Skeletal muscle tissue (tissue), 4 donors: Measurements from ENCODE around the gene RPS27L. TPM values are rescaled to one million over a fixed set of nuclear protein-coding genes. Genes with fewer than 3 reads are reported as not detected.

ENCODE experiments used
- H3K27ac ChIP-seq: one replicate; pipeline ENCODE4 v1.7.0; 2013; ENCODE audit warnings: mild to moderate bottlenecking, low read depth, low read length, inconsistent platforms
- H3K27me3 ChIP-seq, 3 donors: one replicate each; pipeline ENCODE4 v1.7.0; 2013; ENCODE audit warnings: low read length in 3 of 3; ENCODE audit not compliant: control insufficient read depth in 3 of 3, insufficient read depth in 3 of 3
- H3K36me3 ChIP-seq, 3 donors: one replicate each; pipeline ENCODE4 v1.7.0; 2013; ENCODE audit warnings: low read length in 3 of 3; ENCODE audit not compliant: control insufficient read depth in 3 of 3, insufficient read depth in 3 of 3
- H3K4me1 ChIP-seq, 3 donors: one replicate each; pipeline ENCODE4 v1.7.0; 2013; ENCODE audit warnings: low read length in 3 of 3, mild to moderate bottlenecking in 3 of 3; ENCODE audit not compliant: control insufficient read depth in 3 of 3, insufficient read depth in 3 of 3
- H3K4me3 ChIP-seq, 3 donors: one replicate each; pipeline ENCODE4 v1.7.0; 2013; ENCODE audit warnings: low read length in 3 of 3
- H3K9ac ChIP-seq, 3 donors: one replicate each; pipeline ENCODE4 v1.7.0; 2013; ENCODE audit warnings: low read length in 3 of 3, mild to moderate bottlenecking in 3 of 3, moderate library complexity in 2 of 3, low read depth in 1 of 3
- H3K9me3 ChIP-seq, 3 donors: one replicate each; pipeline ENCODE4 v1.7.0; 2013; ENCODE audit warnings: low read length in 3 of 3; ENCODE audit not compliant: control insufficient read depth in 3 of 3
- total RNA-seq: library from RNA; depleted of rRNA; stranded (reverse); fragments of >200 nt; gene quantifications from one replicate; pipeline ENCODE4 v1.2.3, GENCODE V29; 2014
- donor health status: Osteomylitis.

Gene RPS27L
- total RNA-seq, 1 donor from 2014 or later, result 25.1 TPM

DNA sequence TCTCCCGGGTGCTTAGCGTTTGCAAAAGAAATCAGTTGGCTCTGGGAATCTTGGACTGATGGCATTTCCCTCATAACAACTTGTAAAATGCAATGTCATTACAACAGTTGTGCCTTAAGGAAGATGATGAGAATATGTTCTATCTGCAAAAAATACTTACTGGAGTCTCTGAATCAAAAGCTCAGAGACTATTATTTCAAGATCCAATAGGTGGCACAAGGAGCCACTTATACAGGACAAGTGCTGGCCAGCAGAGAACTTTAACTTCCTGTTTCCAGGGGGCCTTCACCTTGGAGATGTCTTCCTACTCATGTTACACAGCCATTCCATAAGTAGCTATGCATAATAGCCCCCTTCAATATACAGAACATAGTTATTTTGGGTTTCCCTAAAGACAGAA is 8.9 kb upstream of the RPS27L start:
- H3K9me3 ChIP-seq, result no peaks in the 10 kb centered on the region
- peaks cover 11 to 19% (median 12%) of the 10 kb centered on the region in 3 donors for H3K4me1 ChIP-seq
- no peaks in the 10 kb centered on the region for H3K36me3 ChIP-seq
- no peak overlapping the region for H3K9ac ChIP-seq
- H3K27me3 ChIP-seq, result no peaks in the 10 kb centered on the region
- no peak overlapping the region for H3K4me3 ChIP-seq
- no peak overlapping the region for H3K27ac ChIP-seq

DNA sequence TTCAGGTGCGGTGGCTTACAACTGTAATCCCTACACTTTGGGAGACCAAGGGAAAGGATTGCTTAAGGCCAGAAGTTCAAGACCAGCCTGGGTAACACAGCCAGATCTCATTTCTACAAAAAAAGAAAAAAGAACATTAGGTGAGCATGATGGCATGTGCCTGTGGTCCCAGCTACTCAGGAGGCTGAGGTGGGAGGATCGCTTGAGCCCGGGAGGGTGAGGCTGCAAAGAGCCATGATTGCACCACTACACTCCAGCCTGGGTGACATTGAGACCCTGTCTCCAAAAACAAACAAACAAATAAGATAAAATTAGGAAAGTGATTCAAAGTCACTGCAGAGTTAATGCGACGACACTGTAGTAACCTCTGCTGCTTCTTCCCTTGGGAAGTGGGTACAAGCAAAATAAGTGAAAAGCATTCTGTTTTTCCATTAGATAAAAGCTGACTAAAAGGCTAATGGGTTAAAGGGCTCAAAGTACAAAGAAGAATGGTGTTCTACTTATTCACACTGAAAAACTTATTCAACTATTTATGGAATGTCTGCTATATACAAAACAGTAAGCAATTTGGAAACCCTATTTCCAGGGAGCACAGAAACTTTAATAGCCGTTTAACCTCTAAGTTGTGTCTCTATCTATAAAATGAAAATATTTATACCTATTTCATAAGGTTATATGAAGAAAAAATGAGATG is 8.0 kb upstream of the RPS27L start:
- H3K27ac ChIP-seq, result no peak overlapping the region
- no peaks in the 10 kb centered on the region for H3K36me3 ChIP-seq

DNA sequence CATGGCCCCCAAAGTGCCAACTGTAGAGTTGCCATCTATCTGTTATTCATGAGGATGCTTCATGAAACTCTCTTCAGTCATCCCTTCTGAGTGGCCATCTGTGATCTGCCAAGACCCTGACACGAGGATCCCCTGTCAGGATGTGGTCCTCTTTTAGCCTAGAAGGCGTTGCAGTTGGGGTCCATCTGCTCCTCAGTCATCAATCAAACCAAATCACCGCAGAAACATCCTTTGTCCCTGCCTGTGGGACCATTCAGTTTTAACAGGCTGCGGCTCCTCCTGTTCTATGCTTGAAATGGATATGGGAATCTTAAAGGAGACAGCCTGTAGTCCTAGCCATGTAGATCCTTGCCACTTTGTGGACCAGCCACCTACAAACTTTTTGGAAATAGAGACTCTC is 5.9 kb upstream of the RPS27L start:
- Histone ChIP-seq H3K4me3 (no peak overlapping the region), H3K27ac (no peak overlapping the region), H3K9ac (no peak overlapping the region), H3K27me3 (no peaks in the 10 kb centered on the region), H3K4me1 (peaks cover 0 to 6% (median 0%) of the 10 kb centered on the region in 3 donors), H3K36me3 (no peaks in the 10 kb centered on the region), H3K9me3 (no peaks in the 10 kb centered on the region)

More for the DNA sequence above, 8.0 kb upstream of the RPS27L start:
- no peaks in the 10 kb centered on the region for H3K9me3 ChIP-seq
- no peak overlapping the region for H3K9ac ChIP-seq
- no peaks in the 10 kb centered on the region for H3K27me3 ChIP-seq
- H3K4me3 ChIP-seq, result no peak overlapping the region
- H3K4me1 ChIP-seq, result peaks cover 10 to 18% (median 10%) of the 10 kb centered on the region in 3 donors

DNA sequence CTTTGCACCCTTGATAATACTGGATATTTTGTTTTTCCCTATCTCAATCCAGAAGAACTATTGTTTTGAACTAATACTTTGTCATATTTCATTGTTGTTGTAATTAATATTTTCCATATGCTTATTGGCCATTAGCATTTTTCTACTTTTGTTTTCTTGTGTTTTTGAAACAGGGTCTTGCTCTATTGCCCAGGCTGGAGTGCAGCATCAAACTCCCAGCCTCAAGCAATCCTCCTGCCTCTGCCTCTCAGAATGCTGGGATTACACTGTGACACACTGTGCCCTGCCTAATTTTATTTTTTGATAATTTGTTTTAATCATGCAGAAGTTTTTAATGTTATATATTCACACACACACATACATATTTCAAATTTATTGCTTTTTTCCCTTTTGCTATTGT is 3.4 kb upstream of the RPS27L start:
- H3K9me3 ChIP-seq, result no peaks in the 10 kb centered on the region
- H3K4me1 ChIP-seq, result peaks cover under 1 to 6% (median 3%) of the 10 kb centered on the region in 3 donors
- H3K27ac ChIP-seq, result no peak overlapping the region
- H3K4me3 ChIP-seq, result no peak overlapping the region
- no peaks in the 10 kb centered on the region for H3K27me3 ChIP-seq
- no peak overlapping the region for H3K9ac ChIP-seq
- H3K36me3 ChIP-seq, result no peaks in the 10 kb centered on the region

DNA sequence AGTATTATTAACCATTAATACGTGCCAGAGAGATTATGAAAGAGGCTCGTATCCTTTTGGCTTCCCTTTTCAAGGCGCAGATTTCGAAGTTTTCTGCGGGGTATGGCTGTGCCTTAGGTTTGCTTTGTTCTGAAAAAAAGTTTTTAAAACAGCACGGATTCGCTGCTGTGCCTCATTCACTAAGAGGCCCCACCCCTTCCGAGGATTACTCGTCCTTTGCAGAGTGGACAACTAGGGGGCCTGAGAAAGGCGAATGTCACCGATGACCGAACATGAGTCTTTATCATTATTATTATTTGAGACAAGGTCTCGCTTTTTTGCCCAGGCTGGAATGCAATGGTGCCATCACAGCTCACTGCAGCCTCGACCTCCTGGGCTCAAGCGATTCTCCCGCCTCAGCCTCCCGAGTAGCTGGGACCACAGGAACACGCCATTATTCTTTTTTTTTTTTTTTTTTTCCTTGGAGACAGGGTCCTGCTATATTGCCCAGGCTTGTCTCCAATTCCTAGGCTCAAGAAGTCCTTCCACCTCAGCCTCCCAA is 684 bp upstream of the RPS27L start:
- Histone ChIP-seq H3K9ac (peak overlapping the region; percentile 94 to 97 (median 97)), H3K4me1 (peaks cover 3 to 12% (median 6%) of the 10 kb centered on the region in 3 donors), H3K9me3 (no peaks in the 10 kb centered on the region), H3K4me3 (peak overlapping the region; percentile 82 to 97 (median 82)), H3K27ac (peak overlapping the region; percentile 97), H3K36me3 (peaks cover 0 to 11% (median 4%) of the 10 kb centered on the region in 3 donors), H3K27me3 (no peaks in the 10 kb centered on the region)

DNA sequence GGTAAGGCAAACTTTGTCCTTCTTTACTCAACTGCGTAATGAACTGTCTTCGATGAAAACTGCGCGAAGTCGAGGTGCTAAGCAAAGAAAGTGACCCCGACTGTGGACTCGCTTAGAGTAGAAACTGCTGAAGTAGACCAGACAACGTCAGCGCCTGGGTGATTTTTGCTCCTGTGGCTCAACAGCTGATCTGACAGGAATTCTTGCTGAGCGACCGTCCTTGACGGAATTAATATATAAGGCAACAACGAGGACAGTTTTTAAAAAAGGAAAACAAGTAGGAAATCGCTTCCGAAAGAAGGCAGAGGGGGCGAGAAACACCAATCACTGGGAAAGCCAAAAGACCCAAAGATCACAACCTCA is 541 bp downstream of the RPS27L start:
- peak overlapping the region; percentile 94 to 97 (median 97) for H3K9ac ChIP-seq
- no peaks in the 10 kb centered on the region for H3K27me3 ChIP-seq
- no peaks in the 10 kb centered on the region for H3K9me3 ChIP-seq
- peaks cover 3 to 12% (median 6%) of the 10 kb centered on the region in 3 donors for H3K4me1 ChIP-seq
- peak overlapping the region; percentile 82 to 97 (median 82) for H3K4me3 ChIP-seq
- H3K36me3 ChIP-seq, result peaks cover 4 to 20% (median 11%) of the 10 kb centered on the region in 3 donors
- peak overlapping the region; percentile 97 for H3K27ac ChIP-seq

DNA sequence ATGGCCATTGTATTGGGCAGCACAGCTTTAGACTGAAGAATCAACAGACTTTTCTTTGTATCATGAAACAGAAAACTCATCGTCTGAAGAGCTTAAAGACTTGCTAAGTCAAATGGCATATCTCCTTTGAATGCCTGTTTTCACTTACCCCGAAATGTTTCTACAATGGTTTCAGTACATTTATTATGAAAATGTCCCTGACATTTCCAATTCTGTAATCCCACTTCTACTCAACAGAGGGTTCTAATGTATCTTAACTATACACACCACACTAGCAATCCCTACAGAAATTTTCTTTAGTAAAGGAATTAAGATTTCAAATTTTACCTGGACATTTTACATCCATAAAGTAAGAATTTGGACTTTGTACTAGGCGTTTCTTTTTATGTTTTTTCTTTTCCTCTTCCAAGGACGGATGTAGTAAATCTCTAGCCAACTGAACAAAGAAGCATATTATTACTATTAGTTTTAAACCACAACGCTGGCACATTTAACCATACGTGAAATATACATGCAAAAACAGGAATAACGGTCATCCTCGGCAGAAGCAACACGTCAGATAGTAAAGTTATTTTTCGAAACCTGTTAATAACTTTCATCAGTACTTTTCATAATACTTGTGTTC is 1.1 kb downstream of the RPS27L start:
- H3K4me1 ChIP-seq, result peaks cover 3 to 12% (median 6%) of the 10 kb centered on the region in 3 donors
- peak overlapping the region; percentile 94 to 97 (median 97) for H3K9ac ChIP-seq
- peak overlapping the region; percentile 82 to 97 (median 82) for H3K4me3 ChIP-seq
- no peaks in the 10 kb centered on the region for H3K27me3 ChIP-seq
- peak overlapping the region; percentile 97 for H3K27ac ChIP-seq
- H3K36me3 ChIP-seq, result peaks cover 4 to 23% (median 11%) of the 10 kb centered on the region in 3 donors
- no peaks in the 10 kb centered on the region for H3K9me3 ChIP-seq

DNA sequence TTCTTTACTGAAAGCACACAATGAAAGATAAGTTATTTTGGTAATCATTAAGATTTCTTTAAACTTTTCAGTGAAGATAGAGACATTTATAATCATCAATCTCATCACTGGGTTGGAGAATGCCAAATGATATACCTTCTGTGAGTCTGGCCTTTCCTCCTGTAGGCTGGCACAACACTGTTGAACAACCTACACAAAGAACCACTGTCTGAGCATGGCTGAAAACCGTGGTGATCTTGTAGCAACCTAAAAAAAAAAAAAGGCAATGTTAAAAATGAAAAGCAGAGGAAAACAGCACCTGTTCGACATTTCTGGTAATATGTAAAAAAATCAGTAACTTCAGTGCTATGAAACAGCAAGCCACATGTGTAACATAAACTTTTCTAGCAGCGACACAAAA is 1.8 kb downstream of the RPS27L start:
- H3K4me1 ChIP-seq, result peaks cover 3 to 12% (median 6%) of the 10 kb centered on the region in 3 donors
- H3K9ac ChIP-seq, result no peak overlapping the region
- peaks cover 4 to 23% (median 11%) of the 10 kb centered on the region in 3 donors for H3K36me3 ChIP-seq
- peak overlapping the region in 1 of 3 donors; percentile 82 for H3K4me3 ChIP-seq
- no peaks in the 10 kb centered on the region for H3K9me3 ChIP-seq
- no peaks in the 10 kb centered on the region for H3K27me3 ChIP-seq
- H3K27ac ChIP-seq, result no peak overlapping the region

DNA sequence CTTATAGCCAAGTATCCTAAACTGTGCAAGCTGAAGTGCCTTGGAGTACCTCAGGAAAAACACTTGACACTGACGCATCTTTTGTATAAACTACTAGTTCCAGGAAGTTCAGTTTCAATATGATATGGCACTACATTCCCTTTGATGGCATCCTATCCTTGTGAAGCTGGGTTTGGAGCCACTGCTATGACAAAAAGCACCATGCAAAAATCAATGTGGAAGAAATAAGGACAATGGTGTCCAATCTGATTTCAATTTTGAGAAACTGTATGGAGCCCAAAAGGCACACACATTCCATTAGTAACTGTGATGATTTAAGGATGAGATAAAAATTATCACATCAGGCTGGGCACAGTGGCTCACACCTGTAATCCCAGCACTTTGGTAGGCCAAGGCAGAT is 5.6 kb downstream of the RPS27L start:
- Histone ChIP-seq H3K36me3 (peaks cover 13 to 34% (median 18%) of the 10 kb centered on the region in 3 donors), H3K27ac (no peak overlapping the region), H3K27me3 (no peaks in the 10 kb centered on the region), H3K9me3 (no peaks in the 10 kb centered on the region), H3K4me1 (peaks cover 6 to 9% (median 7%) of the 10 kb centered on the region in 3 donors), H3K9ac (no peak overlapping the region), H3K4me3 (no peak overlapping the region)

DNA sequence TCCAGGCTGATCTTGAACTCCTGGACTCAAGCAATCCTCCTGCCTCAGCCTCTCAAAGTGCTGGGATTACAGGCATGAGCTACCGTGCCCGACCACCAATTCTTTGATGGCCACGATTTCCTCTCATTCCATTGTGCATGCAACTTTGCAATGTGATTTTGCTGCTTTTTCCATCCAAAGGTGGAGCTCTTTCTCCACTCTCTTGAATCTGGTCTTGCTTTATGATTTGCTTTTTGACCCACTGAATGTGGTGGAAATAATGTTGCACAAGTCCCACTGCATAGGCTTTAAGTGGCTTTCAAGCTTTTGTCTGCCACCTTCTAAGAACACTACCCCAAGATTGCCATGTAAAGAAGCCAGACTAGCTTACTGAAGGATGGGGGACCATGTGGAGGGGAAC is 10.6 kb downstream of the RPS27L start:
- Histone ChIP-seq H3K36me3 (peaks cover 12 to 18% (median 17%) of the 10 kb centered on the region in 3 donors), H3K9ac (no peak overlapping the region), H3K27me3 (no peaks in the 10 kb centered on the region), H3K9me3 (no peaks in the 10 kb centered on the region), H3K4me1 (peaks cover 0 to 3% (median 3%) of the 10 kb centered on the region in 3 donors), H3K27ac (no peak overlapping the region), H3K4me3 (no peak overlapping the region)
